K562 (cell line): Measurements from ENCODE around the gene SLC26A5. TPM values are rescaled to one million over a fixed set of nuclear protein-coding genes. Genes with fewer than 3 reads are reported as not detected.

Experiments used
- E4F1 ChIP-seq: fragments of 250-450 bp; sonication (Bioruptor Pico); IDR thresholded peaks from 2 replicates; pipeline ENCODE4 v1.5.0; 2021; ENCODE audit warnings: mild to moderate bottlenecking, borderline replicate concordance
- MAFK ChIP-seq: IDR thresholded peaks from 2 replicates; pipeline ENCODE4 v1.6.1; 2011; ENCODE audit warnings: low read length, improper control_type of control experiment
- NR1H2 ChIP-seq: sonication (generic); formaldehyde crosslinking; IDR thresholded peaks from 2 replicates; pipeline ENCODE4 v1.4.0; 2020; ENCODE audit warnings: mild to moderate bottlenecking, missing genetic modification reagents
- RFX7 ChIP-seq: fragments of 250-450 bp; sonication (Bioruptor Pico); IDR thresholded peaks from 2 replicates; pipeline ENCODE4 v1.5.1; 2021; ENCODE audit warnings: mild to moderate bottlenecking
- SRSF7 ChIP-seq: fragments of 200-400 bp; formaldehyde crosslinking; optimal IDR thresholded peaks from 2 replicates; pipeline ENCODE3; 2017; ENCODE audit warnings: mild to moderate bottlenecking, low read depth, low read length
- ZC3H8 ChIP-seq: fragments of 450-650 bp; IDR thresholded peaks from 2 replicates; pipeline ENCODE4 v1.6.1; 2017
- ZFX ChIP-seq: sonication (generic); formaldehyde crosslinking; IDR thresholded peaks from 2 replicates; pipeline ENCODE4 v1.8.0; 2022; ENCODE audit warnings: mild to moderate bottlenecking, missing genetic modification reagents, moderate library complexity
- ZNF253 ChIP-seq: fragments of 250-450 bp; sonication (Bioruptor Pico); conservative IDR thresholded peaks from 2 replicates; pipeline ENCODE4 v1.6.1; 2021; ENCODE audit warnings: mild to moderate bottlenecking
- ZNF274 ChIP-seq: IDR thresholded peaks from 2 replicates; pipeline ENCODE4 v1.6.1; 2011; ENCODE audit warnings: low read depth, mild to moderate bottlenecking, low read length, moderate library complexity, borderline replicate concordance
- ZNF407 ChIP-seq: fragments of 450-650 bp; IDR thresholded peaks from 2 replicates; pipeline ENCODE4 v1.6.1; 2016; ENCODE audit warnings: low read depth
- ZNF507 ChIP-seq: conservative IDR thresholded peaks from 2 replicates; pipeline ENCODE4 v1.6.1; 2017; ENCODE audit warnings: missing genetic modification characterization, missing compliant biosample characterization
- ZNF785 ChIP-seq: fragments of 250-450 bp; sonication (Bioruptor Pico); IDR thresholded peaks from 2 replicates; pipeline ENCODE4 v1.4.0; 2020; ENCODE audit warnings: mild to moderate bottlenecking
- polyA plus RNA-seq, 8 experiments: library from polyadenylated mRNA; depleted of rRNA in 4 of 8; stranded (reverse) in 5 of 8; unstranded in 3 of 8; fragments of >200 nt; fragmentation: Nextera tagmentation in 2 of 8; fragmentation: Illumina TruSeq in 1 of 8; extraction: Ambion mirVana in 2 of 8; extraction: Trizol in 1 of 8; gene quantifications; 2 replicates each; pipeline versions ENCODE4 v1.2.1 to v1.2.3, GENCODE V29; 2011 to 2014; ENCODE audit warnings: inconsistent platforms in 1 of 8, missing spikeins in 1 of 8
- total RNA-seq, 7 experiments: library from RNA; depleted of rRNA in 6 of 7; stranded (reverse); fragments of >200 nt in 6 of 7; fragmentation: Illumina TruSeq in 2 of 7; extraction: Trizol in 2 of 7; gene quantifications; 2 replicates each; pipeline versions ENCODE4 v1.2.1 to v1.2.3, GENCODE V29; 2011 to 2021; ENCODE audit warnings: low replicate concordance in 1 of 7

SLC26A5 gene
- total and polyA plus RNA-seq, 9 of the 15 experiments (the other 6 are each of a cell fraction or from before 2014, with no cell fraction given): not detected

- no peak for TF ChIP-seq RFX7 (CRISPR knock-in tag)
- TF ChIP-seq ZNF253: no peak
- peak; percentile 63 for TF ChIP-seq MAFK
- TF ChIP-seq ZC3H8: no peak
- no peak for TF ChIP-seq SRSF7
- no peak for TF ChIP-seq ZNF407
- TF ChIP-seq ZNF507: no peak
- TF ChIP-seq NR1H2 (CRISPR knock-in tag): no peak
- TF ChIP-seq E4F1: no peak
- no peak for TF ChIP-seq ZNF274
- TF ChIP-seq ZNF785 (CRISPR knock-in tag): no peak
- TF ChIP-seq ZFX (CRISPR knock-in tag): peak; percentile 82
Measured at GRCh38 chr7:103344453-103345149, 101.4 kb downstream of the SLC26A5 start, which contains the start of gene DNAJC2 (continued).
